ENCODE results near the gene UBE2O.

DNA sequence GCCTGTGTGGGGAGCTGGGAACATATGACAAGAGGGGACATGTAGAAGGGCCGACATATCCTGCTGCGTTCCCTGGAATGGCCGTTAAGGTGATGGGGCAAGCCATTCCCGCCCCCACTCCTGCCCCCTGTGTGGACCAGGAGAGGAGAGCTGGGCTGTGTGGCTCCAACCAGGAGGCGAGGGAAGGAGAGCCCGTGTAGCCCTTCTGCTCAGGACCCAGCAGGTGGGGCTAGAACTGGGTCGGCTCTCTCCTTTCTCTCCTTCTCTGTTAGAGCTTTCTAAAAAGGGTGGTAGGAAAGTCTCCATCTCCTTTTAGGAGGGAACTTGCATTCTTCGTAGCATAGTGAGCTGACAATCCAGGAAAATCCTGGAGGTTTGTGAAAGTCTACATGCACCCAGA is 55.8 kb downstream of the UBE2O start:
- TF ChIP-seq, protein P1, sequence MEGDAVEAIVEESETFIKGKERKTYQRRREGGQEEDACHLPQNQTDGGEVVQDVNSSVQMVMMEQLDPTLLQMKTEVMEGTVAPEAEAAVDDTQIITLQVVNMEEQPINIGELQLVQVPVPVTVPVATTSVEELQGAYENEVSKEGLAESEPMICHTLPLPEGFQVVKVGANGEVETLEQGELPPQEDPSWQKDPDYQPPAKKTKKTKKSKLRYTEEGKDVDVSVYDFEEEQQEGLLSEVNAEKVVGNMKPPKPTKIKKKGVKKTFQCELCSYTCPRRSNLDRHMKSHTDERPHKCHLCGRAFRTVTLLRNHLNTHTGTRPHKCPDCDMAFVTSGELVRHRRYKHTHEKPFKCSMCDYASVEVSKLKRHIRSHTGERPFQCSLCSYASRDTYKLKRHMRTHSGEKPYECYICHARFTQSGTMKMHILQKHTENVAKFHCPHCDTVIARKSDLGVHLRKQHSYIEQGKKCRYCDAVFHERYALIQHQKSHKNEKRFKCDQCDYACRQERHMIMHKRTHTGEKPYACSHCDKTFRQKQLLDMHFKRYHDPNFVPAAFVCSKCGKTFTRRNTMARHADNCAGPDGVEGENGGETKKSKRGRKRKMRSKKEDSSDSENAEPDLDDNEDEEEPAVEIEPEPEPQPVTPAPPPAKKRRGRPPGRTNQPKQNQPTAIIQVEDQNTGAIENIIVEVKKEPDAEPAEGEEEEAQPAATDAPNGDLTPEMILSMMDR (IDR thresholded peaks at IDR 0.05; ENCODE audit: low read depth, low read length), result no peak
- TF ChIP-seq POLR2A (IDR thresholded peaks at IDR 0.05; ENCODE audit: extremely low read depth, insufficient read length) (no peak), MYC (IDR thresholded peaks at IDR 0.05; ENCODE audit: low read depth, low read length) (no peak)
